ENCODE results near the gene NOD2.

The NOD2 gene

GRCh38 chr16:50708373-50709060, 15.1 kb downstream of the NOD2 start:
- no peak for DNase-seq (ENCODE audit: extremely low read depth, low read depth)
- TF ChIP-seq CTCF (IDR thresholded peaks at IDR 0.05; ENCODE audit: low read depth, low read length, missing control alignments), result no peak
- no peak overlapping the region for H3K4me3 ChIP-seq (replicated peaks; ENCODE audit: low read depth, low read length)

GRCh38 chr16:50709061-50709684, 15.8 kb downstream of the NOD2 start:
- DNase-seq (ENCODE audit: extremely low read depth, low read depth), result no peak
- TF ChIP-seq CTCF (IDR thresholded peaks at IDR 0.05; ENCODE audit: low read depth, low read length, missing control alignments), result no peak
- H3K4me3 ChIP-seq (replicated peaks; ENCODE audit: low read depth, low read length), result no peak overlapping the region

GRCh38 chr16:50709980-50710379, 16.6 kb downstream of the NOD2 start:
- TF ChIP-seq CTCF (IDR thresholded peaks at IDR 0.05; ENCODE audit: low read depth, low read length, missing control alignments), result no peak
- no peak overlapping the region for H3K4me3 ChIP-seq (replicated peaks; ENCODE audit: low read depth, low read length)
- no peak for DNase-seq (ENCODE audit: extremely low read depth, low read depth)

GRCh38 chr16:50711040-50711439, 17.6 kb downstream of the NOD2 start:
- no peak overlapping the region for H3K4me3 ChIP-seq (replicated peaks; ENCODE audit: low read depth, low read length)
- TF ChIP-seq CTCF (IDR thresholded peaks at IDR 0.05; ENCODE audit: low read depth, low read length, missing control alignments), result no peak
- DNase-seq (ENCODE audit: extremely low read depth, low read depth), result no peak

GRCh38 chr16:50711862-50712559, 18.6 kb downstream of the NOD2 start:
- DNase-seq (ENCODE audit: extremely low read depth, low read depth), result no peak
- H3K4me3 ChIP-seq (replicated peaks; ENCODE audit: low read depth, low read length), result no peak overlapping the region
- no peak for TF ChIP-seq CTCF (IDR thresholded peaks at IDR 0.05; ENCODE audit: low read depth, low read length, missing control alignments)

- TF ChIP-seq CTCF (IDR thresholded peaks at IDR 0.05; ENCODE audit: low read depth, low read length, missing control alignments), result no peak
- no peak for DNase-seq (ENCODE audit: extremely low read depth, low read depth)
- no peak overlapping the region for H3K4me3 ChIP-seq (replicated peaks; ENCODE audit: low read depth, low read length)
These were observed 19.1 kb downstream of the NOD2 start for GRCh38 chr16:50712560-50712898.
